Activated gamma-delta T cell treated with anti-CD3 and anti-CD28 coated beads, Interleukin-2, amount 50 U/mL, for 16 hours (primary cell): ENCODE data around the gene EIF2B2.
"Not testable (repeated sequence)": the region's sequence is repeated elsewhere in the genome, so short reads cannot be mapped to it uniquely, and the experiment has no call there.

Experiments
- DNase-seq: peaks from one replicate; pipeline ENCODE4 v3.0.0-alpha.2; 2020; ENCODE audit warnings: low read depth

EIF2B2 gene

DNA sequence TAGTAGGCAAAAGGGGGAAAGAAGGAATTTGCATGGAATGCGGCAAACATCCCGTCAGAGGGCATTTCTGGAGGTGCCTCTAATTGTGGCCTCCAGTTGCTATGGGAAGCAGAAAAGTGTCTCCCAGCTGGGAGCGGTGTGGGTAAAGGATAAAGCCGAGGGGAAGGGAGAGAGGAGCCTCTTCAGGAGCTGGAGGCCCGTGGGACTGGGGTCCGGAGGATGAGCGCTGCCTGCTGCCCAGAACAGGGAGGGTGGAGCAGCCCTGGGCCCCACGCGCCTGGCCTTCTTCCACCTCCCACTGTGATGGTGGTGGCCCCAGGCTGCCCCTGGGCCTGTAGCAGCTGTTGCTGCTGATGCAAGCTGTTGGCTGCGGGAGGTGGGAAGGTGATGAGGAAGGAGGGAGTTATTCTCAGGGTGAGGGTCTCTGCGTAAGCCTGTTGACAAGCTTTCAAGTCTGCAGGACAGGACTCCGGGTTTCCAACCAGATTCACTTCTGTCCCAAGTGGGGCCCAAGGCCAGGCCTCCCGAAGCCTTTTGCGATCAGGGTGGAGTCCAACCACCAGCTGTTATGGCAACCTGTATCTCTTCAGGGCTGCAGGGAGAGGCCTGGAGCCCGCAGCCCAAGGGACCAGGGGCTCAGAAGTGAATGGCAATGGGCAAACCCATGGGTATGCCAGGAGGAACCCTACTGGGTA lies 28.2 kb upstream of the EIF2B2 start:
- DNase-seq = no peak

DNA sequence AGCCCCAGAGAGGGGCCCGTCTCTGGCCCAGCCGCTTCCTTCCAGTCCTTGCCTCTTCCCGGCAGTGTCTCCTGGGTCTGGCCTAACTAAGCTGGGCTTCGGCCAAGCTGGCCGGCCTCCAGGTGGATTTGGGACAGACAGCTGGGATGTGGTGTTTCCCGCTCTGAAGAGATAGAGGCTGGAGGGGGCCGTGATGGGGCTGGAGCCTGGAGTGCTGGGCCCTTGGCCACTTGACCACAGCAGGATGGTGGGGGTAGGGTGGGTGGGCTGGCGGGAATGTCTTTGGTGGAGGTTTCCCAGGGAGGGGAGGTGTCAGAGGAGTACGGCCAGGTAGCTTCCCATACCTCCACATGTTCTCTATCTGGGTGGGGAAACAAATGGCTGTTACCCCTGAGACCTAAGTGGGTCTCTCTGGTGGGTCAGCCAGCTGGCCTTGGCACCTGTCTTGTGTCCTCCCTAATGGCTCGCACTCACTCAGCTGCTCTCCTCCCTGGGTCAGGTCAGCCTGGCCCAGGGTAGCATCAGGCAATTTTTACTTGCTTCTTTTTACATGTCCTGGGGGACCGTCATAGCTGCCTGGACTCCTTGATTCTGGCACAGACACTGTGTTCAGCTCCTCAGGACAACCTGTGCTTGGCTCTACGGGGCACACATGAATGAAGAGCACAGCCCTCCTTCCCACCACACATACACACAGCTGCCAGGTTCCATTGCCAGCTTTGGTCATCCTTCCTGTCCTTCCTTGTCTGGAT lies 27.5 kb upstream of the EIF2B2 start:
- no peak for DNase-seq

DNA sequence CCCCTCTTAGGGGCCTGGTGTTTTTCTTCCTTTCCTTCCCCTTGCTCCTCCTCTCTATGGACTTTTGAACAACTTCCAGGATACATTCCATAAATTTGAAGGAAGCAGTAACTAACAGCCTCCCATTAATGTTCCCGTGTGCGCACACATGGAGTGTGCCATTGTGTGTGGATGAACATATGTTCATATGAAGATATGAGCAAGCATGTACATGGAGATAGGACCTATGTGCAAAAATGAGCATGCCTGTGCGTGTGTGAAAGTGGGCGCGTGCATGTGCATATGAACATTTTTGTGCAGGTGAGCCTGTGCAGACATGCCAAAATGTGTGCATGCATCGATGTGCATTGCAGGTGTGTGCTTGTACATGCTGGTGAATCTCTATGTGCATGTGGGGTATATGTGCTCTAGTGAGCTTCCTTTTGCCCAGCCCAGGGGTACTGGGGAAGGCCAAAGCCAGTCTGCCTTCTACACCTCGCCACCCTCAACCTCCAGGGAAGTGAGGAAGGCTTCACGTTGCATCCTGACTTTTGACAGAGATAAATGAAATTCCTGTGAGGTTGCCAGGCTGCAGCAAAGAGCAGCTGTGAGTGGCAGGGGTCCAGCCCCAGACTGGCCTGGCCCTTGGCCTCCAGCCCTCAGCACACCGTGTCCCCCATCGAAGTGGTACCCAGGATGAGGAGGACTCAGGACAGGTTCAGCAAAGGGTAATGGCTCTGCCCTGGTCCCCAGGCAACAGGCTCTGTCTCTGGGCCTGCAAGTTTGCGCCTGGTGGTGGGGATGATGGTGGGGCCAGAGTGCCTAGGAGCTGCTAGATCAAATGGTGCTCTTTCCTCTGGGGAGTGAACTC lies 26.2 kb upstream of the EIF2B2 start:
- no peak for DNase-seq

DNA sequence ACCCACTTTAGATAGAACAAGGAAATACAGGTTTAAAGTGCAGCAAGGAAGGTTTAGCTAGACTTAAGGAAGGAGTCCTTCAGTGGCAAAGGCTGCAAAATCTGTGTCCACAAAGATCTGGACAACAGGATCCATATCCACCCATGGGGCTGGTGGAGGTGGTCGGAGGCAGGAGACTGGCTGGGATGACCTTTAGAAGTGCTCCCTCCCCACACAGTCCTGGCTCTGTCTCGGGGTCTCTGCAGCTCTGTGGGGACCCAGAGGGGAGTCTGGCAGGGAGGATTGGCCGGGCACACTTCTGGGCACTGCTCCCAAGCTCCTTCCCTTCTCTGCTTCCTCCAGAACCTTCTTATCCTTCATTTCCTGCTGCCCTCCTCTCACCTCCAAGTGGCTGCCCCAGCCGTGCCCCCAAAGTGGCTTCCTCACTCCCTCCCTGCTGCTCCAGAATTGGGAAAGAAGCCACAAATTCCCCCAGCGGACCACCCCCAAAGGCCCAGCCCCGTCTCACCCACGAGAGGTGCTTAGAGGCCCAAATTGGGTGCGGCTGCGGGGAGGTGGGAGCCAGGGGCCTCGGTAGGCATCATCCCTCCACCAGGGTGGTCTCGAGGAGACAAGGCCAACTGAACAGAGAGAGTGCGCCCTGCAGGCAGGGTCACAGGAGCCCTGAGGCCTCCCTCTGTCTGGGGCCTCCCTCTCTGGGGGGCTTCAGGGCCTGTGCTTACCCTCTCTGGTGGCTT lies 25.4 kb upstream of the EIF2B2 start:
- no peak for DNase-seq

DNA sequence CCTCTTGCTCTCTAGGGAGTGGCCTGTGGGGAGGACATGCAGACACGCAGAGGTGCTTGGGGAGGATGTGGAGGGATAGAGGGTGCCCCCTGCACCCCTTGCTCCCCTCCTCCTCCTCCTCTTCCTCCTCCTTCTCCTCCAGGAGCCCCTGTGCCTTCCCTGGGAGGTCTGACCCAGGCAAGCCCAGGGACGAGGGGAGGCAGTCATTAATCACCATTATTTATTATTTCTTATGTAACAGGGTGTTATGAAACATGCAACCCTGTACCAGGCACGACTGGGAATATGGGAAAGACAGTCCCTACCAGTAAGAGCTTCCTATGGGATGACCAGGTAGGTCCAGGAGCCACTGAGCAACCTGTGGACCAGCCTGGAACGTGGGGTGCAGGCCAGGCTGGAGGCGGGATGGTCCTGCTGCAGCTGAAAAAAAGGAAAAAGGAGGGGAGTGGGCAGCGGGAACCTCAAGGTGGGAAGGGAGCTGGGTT lies 24.8 kb upstream of the EIF2B2 start:
- DNase-seq = no peak

DNA sequence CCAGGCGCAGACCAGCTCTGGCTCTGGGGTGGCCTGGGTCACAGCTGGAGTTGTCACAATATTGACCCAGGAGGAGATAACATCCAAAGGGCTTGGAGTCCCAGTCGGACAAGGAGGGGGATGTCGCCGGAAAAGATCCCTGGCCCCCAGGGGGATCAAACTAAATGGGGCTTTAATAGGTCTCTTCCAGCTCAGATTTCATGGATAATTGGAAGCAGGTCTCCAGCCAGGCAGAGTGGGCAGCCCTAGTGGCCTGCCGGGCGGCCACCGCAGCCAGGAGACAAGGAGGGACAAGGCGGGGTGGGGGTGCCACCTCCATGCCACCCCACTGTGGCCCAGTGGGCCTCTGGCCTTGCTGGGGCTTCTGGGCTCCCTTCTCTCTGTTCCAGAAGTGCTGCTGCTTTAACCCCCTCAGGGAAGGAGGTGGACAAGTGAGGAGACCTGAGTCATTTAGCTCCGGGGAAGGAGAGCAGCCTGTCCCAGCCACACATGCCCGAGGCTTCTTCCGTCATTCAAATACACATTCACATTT lies 24.2 kb upstream of the EIF2B2 start:
- DNase-seq = no peak

DNA sequence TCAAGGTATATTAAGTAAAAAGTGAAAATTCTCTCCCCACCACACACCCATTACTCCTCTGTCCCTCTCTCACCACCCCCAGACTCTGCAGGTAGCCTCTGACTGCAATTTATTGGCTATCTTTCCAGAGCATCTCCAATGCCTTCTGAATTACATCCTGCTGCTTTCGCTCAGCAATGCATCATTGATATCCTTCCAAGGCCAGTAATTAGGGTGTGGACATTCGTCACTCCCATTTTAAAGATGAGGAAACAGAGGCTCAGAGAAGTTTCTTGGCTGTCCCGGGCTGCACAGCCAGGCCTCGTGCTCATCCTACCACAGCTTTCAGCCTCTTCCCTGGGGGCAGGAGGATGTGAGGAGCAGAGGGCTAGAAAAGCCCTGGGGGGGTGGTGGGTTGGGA lies 23.7 kb upstream of the EIF2B2 start:
- DNase-seq = no peak

DNA sequence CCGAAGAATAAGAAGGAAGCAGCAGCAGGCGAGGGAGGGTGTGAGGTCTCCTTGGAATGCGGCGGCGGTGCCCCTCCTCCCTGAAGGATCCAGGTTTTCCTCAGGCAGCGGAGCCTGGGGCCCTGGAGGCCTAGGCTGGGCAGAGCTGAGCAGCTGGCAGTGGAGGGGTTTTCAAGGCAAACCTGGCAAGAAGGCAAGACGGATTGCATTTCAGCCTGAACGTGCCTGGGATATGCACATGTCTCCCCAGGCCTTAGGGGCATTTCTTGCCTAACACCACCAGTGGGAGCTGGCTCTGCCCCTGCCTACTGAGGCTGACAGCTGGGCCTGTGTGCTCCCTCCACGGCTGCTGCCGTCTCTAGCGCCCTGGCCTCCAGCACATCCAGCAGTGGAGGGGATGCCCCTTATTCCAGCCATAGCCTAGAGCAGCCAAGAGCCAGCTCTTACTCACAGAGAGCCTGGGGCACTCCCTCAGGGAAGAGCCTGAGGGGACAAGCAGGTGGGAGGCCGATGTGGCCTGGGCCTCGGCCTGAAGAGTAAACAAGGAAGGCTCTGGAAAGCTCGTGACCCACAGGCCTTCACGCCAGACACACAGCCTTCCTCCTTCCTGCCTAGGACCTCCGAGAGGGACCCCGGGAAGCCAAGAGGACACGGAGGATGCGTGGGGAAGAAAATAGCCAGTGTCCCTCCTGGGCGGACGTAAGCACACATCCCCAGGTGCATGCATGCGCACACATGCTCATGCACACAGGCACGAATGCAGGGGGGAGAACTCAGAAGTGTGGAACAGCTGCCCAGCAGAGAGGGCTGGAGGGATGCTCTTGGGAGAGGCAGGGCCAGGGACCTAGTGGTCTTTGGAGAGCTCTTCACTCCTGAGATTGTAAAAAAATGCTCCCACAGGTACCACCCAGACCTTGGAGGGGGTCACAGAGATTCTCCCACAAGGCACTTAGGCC lies 23.0 kb upstream of the EIF2B2 start:
- DNase-seq = no peak

DNA sequence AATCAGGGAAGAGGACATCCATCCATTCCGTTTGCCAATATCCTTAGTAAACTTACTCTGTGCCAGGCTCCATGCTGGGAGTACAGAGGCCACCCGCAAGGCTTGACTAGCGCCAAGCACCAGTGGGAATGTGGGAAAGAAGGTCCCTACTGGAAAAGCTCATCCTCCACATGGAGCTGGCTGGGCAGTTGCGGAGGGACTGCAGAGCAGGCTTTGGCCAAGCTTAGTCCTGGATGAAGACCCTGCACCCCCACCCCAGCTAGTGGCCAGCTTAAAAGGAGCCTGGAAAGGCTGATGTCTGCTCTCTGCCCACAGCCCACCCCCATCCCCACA lies 22.4 kb upstream of the EIF2B2 start:
- no peak for DNase-seq

DNA sequence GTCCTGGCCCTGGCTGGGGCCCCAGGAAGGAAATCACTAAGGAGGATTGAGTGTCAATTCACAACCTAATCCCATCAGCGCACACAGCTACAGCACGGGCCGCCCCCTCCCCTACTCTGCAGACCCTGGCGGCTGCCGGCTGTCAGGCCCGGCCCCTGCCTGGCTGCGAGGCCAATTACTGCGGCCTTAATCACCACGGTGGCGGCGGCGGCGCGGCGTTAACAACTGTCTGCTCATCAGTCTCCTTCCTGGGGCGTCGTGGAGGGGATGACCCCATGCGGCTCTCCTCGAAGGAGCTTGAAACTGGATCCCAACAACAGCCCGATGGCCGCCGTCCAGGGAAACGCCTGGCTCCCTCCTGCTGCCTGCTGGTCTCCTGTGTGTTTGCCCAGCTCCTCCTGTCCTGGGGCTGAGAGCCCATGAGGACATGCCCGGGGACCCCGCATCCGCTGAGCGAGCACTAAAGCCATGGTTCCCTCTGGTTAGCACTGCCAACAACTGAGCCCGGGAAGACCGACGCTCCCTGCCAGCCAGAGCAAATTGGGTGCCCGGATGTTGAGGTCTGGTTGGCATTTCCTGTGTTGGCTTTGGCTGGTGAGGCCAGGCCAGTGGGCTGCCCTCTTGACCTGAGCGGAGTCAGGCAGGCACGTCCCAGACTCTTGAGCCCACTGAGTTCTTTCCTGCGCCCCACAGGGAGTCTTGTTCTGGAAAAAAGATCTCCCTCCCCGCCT lies 21.8 kb upstream of the EIF2B2 start:
- DNase-seq = no peak

DNA sequence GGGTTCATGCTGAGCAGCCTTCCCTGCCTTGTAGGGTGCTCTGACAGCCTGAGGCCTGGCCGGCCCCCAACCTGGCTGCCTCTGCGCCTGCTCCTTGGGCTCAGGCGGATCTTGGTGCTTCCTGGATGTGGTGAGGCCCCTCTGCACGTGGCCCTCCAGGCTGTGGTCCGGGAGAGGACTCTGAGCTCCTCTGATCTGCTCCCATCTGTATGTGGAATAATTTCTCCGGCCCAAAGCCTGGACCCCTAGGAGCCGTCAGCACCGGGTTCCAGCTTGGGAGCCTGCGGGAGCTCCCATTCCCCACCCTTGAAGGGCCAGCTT lies 21.3 kb upstream of the EIF2B2 start:
- no peak for DNase-seq

DNA sequence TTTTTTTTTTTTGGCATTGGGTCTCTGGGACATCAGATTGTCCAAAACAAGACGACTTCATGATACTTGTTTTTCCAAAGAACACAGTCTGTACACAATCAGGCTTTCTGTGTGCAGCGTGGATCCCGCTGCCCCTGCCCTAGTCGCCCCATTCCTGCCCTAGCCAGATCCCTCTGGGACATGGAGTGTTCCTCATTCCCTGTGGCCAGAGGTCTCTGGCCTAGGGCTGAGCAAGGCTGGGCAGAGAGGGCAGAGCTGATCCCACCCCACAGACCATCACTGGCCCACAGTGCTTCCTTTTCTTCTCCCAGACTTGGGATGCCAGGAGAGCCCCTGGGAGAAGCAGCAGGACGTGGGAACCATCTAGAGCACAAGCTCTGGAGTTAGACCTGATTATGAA lies 20.9 kb upstream of the EIF2B2 start:
- no peak for DNase-seq

DNA sequence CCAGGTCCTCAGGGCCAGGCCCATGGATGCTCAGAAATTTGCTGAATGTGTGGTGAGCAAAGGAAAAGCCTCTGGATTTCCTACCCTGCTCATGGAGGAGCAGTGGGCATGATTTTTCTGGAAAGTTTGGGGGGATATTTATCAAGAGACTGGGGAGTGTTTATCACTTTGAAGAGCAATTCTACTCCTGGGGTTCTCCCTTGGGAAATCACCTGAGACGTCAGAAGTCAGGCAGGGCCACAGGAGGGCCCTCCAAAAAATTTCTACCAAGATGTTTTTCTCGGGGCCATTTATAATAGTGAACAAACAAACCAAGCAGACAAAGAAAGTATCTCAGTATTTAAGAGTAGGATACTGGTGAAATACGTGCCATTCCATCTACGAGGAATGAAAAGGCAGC lies 20.1 kb upstream of the EIF2B2 start:
- DNase-seq = no peak

DNA sequence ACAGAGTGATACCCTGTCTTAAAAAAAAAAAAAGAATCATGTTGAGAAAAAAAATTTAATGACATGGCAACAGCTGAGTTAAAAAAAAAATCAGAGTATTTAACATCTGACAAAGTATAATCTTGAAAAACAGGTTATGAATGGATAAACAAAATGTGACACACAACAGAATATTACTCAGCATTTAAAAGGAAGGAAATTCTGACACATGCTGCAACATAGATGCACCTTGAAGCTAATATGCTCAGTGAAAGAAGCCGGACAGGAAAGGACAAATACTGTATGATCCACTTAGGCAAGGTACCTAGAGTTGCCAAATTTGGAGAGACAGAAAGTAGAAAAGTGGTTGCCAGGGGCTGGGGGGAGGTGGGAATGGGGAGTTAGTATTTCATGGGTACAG lies 19.4 kb upstream of the EIF2B2 start:
- DNase-seq = no peak

DNA sequence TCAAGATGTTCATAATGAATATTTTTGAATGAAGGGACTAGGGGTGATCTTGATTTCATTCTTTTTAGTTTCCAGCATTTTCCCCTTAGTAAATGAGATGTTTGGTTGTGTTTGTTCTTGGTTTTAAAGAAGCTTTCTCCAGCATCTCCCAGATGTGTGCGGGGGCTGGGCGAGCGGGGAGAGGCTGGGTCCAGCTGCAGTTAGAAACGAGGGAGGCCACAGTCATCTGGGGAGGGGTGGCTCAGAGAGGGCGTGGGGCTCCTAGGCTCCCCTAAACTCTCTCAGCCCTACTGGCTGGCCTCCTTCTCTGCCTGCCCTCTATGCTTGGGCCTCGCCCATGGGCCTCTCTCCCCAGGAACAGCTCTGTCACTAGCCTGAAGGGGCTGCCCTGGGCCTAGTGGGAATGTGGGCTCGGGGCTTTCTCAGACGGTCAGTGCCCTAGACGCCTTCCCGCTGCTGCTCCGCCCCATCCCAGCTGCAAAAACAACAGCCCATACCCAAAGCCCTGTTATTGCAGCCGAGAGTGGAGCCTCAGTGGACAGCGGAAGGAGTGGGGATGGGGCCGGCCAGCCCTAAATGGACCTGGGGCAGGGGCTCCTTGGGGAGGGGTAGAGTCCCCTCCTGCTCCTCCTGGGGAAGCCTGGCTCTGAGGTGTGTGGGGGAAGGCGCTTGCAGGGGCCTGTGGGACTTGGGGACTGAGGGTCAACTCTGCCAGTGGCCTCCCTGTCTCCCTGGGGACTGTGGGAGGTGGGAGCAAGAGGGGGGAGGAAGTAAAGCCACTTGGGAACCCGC lies 18.3 kb upstream of the EIF2B2 start:
- DNase-seq = no peak

DNA sequence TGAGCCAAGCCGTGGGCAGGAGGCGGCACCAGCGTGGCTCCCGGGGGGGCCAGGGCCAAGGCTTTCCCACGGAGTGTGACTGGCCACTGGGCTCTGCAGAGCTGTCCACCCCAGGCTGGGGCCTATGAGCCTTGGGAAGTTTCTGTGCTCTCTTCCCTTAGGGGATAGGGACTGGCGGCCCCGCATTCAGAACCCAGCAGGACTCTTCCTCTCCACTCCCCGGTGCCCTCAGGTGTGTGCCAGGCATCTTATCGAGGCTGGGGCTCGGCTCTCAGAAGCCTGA lies 17.8 kb upstream of the EIF2B2 start:
- no peak for DNase-seq

DNA sequence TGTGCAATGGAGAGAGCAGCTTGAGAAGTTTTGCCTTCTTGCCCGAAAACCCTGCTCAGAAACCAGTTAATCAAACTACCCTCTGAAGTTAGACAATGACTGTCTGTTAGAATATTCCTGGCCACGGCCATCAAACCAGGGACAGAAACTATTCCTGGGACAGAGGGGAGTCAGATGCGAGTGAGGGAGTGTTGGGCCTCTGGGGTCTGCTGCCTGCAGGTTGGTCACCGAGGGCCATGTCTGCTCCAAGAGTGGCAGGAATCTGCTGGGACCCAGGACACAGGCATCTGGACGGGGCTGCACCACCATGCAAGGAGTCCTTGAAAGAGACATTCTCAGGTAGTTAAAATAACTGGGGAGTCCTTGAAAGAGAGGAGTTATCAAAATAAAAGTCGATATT lies 16.9 kb upstream of the EIF2B2 start:
- no peak for DNase-seq

DNA sequence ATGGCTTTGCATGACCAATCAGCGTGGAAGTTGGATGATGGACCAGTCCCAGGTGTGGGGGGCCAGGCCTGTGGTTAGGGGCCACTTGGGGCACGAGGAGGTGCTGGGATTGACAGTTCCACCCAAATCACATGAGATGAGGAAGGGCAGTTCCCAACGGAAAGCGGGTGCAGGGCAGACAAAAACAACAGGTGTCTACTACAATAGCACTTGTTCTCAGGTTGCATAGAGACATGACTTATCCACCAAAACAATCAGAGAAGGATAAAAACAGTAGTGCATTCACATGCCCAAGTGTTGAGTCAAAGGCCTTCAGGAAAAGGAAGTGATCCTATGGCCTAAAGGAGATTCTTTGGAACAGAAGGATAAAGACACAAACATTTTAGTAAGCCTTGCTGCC lies 14.6 kb upstream of the EIF2B2 start:
- DNase-seq = no peak

DNA sequence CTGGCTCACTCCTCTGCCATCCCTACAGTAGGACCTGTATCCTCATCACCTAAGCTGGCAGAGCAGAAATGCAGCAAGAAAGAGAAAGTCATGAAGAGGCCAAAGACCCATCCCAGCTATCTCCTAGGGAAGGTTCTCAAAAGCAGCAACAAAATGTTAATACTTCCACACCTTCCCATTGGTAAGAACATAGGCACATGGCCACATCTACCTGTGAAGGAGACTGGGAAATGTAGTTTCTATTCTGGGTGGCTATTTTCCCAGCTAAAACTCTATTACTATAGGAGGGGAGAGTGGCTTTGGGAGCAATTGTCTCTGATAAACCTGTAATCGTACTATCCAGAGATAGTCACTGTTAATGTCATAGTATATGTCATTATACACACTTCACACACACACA lies 13.7 kb upstream of the EIF2B2 start:
- no peak for DNase-seq

DNA sequence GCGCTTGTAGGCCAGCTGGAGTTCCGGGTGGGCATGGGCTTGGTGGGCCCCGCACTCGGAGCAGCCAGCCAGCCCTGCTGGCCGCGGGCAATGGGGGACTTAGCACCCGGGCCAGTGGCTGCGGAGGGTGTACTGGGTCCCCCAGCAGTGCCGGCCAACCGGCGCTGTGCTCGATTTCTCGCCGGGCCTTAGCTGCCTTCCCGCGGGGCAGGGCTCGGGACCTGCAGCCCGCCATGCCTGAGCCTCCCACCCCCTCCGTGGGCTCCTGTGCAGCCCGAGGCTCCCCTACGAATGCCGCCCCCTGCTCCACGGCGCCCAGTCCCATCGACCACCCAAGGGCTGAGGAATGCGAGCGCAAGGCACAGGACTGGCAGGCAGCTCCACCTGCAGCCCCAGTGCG lies 8.5 kb upstream of the EIF2B2 start:
- not testable (repeated sequence) for DNase-seq
